Endodermal cell (in vitro differentiated cells): ENCODE measurements around the gene POC1A. TPM values are rescaled to one million over a fixed set of nuclear protein-coding genes. Genes with fewer than 3 reads are reported as not detected.
"Not testable (repeated sequence)": the region's sequence is repeated elsewhere in the genome, so short reads cannot be mapped to it uniquely, and the experiment has no call there.

ENCODE experiments used
- DNase-seq: peaks from one replicate; pipeline ENCODE4 v3.0.0-alpha.2; 2017
- H3K27ac ChIP-seq: 2 replicates; pipeline ENCODE4 v1.5.1; 2013; ENCODE audit warnings: mild to moderate bottlenecking, low read depth, low read length, moderate library complexity
- H3K27me3 ChIP-seq: 2 replicates; pipeline ENCODE4 v1.6.1; 2013; ENCODE audit warnings: mild to moderate bottlenecking, low read length, moderate library complexity; ENCODE audit not compliant: insufficient read depth, control insufficient read depth, poor library complexity, severe bottlenecking
- H3K36me3 ChIP-seq: 2 replicates; pipeline ENCODE4 v1.7.0; 2013; ENCODE audit warnings: mild to moderate bottlenecking, low read length, moderate library complexity; ENCODE audit not compliant: control insufficient read depth, insufficient read depth
- H3K4me1 ChIP-seq: one replicate; pipeline ENCODE4 v1.7.0; 2013; ENCODE audit warnings: low read length; ENCODE audit not compliant: control insufficient read depth, insufficient read depth
- H3K4me3 ChIP-seq: 2 replicates; pipeline ENCODE4 v1.5.1; 2013; ENCODE audit warnings: mild to moderate bottlenecking, low read length, moderate library complexity
- H3K9ac ChIP-seq: 2 replicates; pipeline ENCODE4 v1.6.1; 2013; ENCODE audit warnings: mild to moderate bottlenecking, low read length, moderate library complexity; ENCODE audit not compliant: poor library complexity, severe bottlenecking; ENCODE audit errors: extremely low read depth
- H3K9me3 ChIP-seq: 2 replicates; pipeline ENCODE4 v1.6.1; 2013; ENCODE audit warnings: mild to moderate bottlenecking, low read length, moderate library complexity; ENCODE audit not compliant: control insufficient read depth
- H3K27ac Mint-ChIP-seq: 2 replicates; pipeline ENCODE4 v1.8.0; 2020; ENCODE audit warnings: mixed read lengths
- H3K27me3 Mint-ChIP-seq: 2 replicates; pipeline ENCODE4 v1.8.0; 2021; ENCODE audit warnings: mild to moderate bottlenecking, mixed read lengths; ENCODE audit not compliant: insufficient read depth
- H3K36me3 Mint-ChIP-seq: 2 replicates; pipeline ENCODE4 v1.8.0; 2020; ENCODE audit warnings: low read depth, mixed read lengths
- H3K4me1 Mint-ChIP-seq: 2 replicates; pipeline ENCODE4 v1.8.0; 2020; ENCODE audit warnings: mixed read lengths
- H3K4me3 Mint-ChIP-seq: 2 replicates; pipeline ENCODE4 v1.8.0; 2020; ENCODE audit warnings: mild to moderate bottlenecking, moderate library complexity, mixed read lengths
- H3K9me3 Mint-ChIP-seq: 2 replicates; pipeline ENCODE4 v1.8.0; 2020; ENCODE audit warnings: mild to moderate bottlenecking, mixed read lengths
- WGBS, 2 experiments: methylation state at CpG; one replicate each; pipeline versions ENCODE4 v1.1.5 to v1.1.7; 2013; ENCODE audit warnings: missing lambda C conversion rate in 2 of 2, mixed read lengths in 1 of 2; ENCODE audit not compliant: insufficient coverage in 1 of 2, insufficient read length in 1 of 2; 5-methylcytosine and 5-hydroxymethylcytosine counted together
- total RNA-seq, 2 donors: library from RNA; stranded (reverse); fragmentation: NEBNext Ultra II Directional in 1 of 2; extraction: Animal tissue kit (Norgen Biotek cat#: 25700) in 1 of 2; gene quantifications; 2 replicates in 1 of 2; 3 replicates in 1 of 2; pipeline ENCODE4 v1.2.1, GENCODE V29; 2021
- TF ChIP-seq, protein P1 (sequence below): fragments of 200-600 bp; sonication (generic); conservative IDR thresholded peaks from 2 replicates; pipeline ENCODE4 v1.5.0; 2021; ENCODE audit warnings: antibody characterized with exemption, mild to moderate bottlenecking

The POC1A gene
- total RNA-seq, 2 donors from 2014 or later, result 19.7 to 24.0 TPM

DNA sequence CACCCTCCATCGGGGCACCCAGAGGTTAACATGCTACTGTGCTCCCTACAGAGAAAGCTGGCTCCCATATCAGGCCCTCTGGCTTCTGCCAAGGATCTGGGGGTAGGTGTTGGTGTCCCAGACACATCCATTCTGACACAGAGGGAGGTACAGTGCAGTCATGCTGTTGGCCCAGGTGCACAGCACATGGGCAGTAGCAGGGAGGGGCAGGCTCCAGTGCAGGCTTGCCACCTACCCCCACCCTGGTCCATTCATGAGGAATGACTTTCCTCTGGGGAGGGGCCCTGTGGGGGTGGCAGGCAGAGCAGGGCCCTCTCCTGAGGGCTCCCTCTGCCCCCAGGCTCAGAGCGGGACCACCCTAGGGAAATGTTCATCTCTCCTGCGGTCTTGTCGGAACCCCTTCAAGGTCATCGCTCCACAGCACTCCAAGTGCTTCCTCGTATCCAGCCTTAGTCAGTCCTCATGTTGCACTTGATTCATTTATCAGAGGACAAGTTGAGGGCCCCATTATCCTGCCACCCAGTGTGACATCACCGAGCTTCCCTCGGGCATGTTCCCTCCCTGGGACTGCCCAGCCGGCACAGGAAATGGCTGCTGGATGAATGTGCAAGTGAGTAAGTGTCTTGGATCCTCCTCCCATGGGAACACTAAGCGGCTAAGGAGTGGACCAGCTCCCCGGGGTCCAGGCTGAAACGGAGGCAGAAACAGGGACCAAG is 107.9 kb downstream of the POC1A start:
- H3K4me3 Mint-ChIP-seq, result no peak overlapping the region
- Histone ChIP-seq H3K4me3 (no peak overlapping the region), H3K9ac (no peak overlapping the region), H3K9me3 (no peaks in the 10 kb centered on the region), H3K27me3 (no peaks in the 10 kb centered on the region), H3K27ac (no peak overlapping the region), H3K4me1 (no peaks in the 10 kb centered on the region), H3K36me3 (peaks cover 4% of the 10 kb centered on the region)
- peaks cover 5% of the 10 kb centered on the region for H3K4me1 Mint-ChIP-seq
- H3K27me3 Mint-ChIP-seq, result no peaks in the 10 kb centered on the region
- TF ChIP-seq, protein P1, sequence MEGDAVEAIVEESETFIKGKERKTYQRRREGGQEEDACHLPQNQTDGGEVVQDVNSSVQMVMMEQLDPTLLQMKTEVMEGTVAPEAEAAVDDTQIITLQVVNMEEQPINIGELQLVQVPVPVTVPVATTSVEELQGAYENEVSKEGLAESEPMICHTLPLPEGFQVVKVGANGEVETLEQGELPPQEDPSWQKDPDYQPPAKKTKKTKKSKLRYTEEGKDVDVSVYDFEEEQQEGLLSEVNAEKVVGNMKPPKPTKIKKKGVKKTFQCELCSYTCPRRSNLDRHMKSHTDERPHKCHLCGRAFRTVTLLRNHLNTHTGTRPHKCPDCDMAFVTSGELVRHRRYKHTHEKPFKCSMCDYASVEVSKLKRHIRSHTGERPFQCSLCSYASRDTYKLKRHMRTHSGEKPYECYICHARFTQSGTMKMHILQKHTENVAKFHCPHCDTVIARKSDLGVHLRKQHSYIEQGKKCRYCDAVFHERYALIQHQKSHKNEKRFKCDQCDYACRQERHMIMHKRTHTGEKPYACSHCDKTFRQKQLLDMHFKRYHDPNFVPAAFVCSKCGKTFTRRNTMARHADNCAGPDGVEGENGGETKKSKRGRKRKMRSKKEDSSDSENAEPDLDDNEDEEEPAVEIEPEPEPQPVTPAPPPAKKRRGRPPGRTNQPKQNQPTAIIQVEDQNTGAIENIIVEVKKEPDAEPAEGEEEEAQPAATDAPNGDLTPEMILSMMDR, result no peak
- no peak for DNase-seq
- H3K9me3 Mint-ChIP-seq, result no peaks in the 10 kb centered on the region
- peaks cover 10% of the 10 kb centered on the region for H3K36me3 Mint-ChIP-seq
- 89 to 94% methylated on average over 9 to 12 of the region's 12 CpGs for WGBS, 2 experiments
- peak overlapping the region; percentile 32 for H3K27ac Mint-ChIP-seq

DNA sequence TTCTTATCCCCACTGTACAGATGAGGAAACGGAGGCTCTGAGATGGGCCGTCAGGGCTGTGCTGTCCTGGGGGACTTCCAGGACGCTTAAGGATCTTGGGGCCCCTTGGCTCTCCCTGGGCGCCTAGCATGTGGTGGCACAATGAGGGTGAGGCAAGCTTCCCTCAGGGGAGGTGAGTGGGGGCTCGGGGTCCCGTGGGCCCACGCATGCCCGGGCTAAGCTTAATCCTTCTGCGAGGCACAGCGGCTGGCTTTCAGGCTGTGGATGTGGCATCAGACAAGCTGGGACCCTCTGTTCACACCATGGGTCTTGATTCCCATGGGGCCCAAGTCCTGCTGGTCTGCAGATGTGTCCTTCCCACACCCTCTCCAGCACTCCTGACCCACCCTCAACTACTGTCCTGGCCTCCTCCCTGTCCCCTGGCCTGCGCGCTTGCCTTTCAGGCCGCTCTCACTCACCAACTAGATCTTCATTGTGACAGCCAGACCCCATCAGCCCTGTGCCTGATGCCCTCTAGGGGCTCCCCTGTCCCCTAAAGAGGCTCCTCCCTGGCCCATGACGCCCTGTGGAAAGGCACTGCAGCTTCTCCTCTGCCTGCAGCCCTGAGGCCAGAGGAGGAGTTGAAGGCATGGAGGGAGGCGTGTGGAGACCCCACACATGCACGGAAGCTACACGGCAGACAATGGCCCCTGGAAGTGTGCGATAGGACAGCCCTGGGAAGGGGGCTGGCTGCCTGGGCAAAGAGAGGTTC is 109.2 kb downstream of the POC1A start:
- H3K9ac ChIP-seq, result no peak overlapping the region
- H3K36me3 ChIP-seq, result no peaks in the 10 kb centered on the region
- Mint-ChIP-seq H3K4me1 (peaks cover 11% of the 10 kb centered on the region), H3K4me3 (no peak overlapping the region), H3K27me3 (no peaks in the 10 kb centered on the region), H3K9me3 (no peaks in the 10 kb centered on the region), H3K27ac (peak overlapping the region; percentile 65), H3K36me3 (peaks cover 2% of the 10 kb centered on the region)
- TF ChIP-seq, protein P1, result peak; percentile 36
- H3K4me1 ChIP-seq, result no peaks in the 10 kb centered on the region
- H3K27me3 ChIP-seq, result no peaks in the 10 kb centered on the region
- peak overlapping the region; percentile 49 for H3K27ac ChIP-seq
- WGBS, 2 experiments, result 92 to 93% methylated on average over 13 to 18 of the region's 18 CpGs
- no peak overlapping the region for H3K4me3 ChIP-seq
- DNase-seq, result peak; percentile 80
- no peaks in the 10 kb centered on the region for H3K9me3 ChIP-seq

DNA sequence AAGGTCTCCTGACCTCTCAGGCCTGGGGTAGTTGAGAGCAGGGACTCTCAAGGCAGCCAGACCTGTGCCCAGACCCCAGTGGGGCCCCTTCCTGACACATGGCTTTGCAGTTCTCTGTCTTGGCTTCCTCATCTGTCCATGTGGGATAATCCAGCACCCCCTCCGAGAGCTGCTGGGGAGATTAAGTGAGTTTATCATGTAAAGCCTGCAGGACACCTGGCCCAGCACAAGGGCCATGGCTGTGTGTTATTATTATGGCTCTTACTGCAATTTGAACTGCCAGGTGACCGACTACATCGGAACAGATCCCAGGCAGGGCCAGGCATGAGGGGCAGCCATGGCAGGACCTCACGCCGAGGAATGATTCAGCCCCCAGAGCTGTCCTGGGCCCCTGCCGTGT is 110.5 kb downstream of the POC1A start:
- no peak overlapping the region for H3K4me3 ChIP-seq
- Mint-ChIP-seq H3K4me1 (peaks cover 11% of the 10 kb centered on the region), H3K27me3 (no peaks in the 10 kb centered on the region), H3K4me3 (no peak overlapping the region), H3K9me3 (no peaks in the 10 kb centered on the region), H3K27ac (no peak overlapping the region), H3K36me3 (no peaks in the 10 kb centered on the region)
- no peak overlapping the region for H3K27ac ChIP-seq
- no peak overlapping the region for H3K9ac ChIP-seq
- no peaks in the 10 kb centered on the region for H3K27me3 ChIP-seq
- DNase-seq, result no peak
- H3K36me3 ChIP-seq, result no peaks in the 10 kb centered on the region
- TF ChIP-seq, protein P1, result no peak
- H3K4me1 ChIP-seq, result no peaks in the 10 kb centered on the region
- H3K9me3 ChIP-seq, result no peaks in the 10 kb centered on the region
- 85 to 91% methylated on average over 3 to 6 of the region's 6 CpGs for WGBS, 2 experiments

DNA sequence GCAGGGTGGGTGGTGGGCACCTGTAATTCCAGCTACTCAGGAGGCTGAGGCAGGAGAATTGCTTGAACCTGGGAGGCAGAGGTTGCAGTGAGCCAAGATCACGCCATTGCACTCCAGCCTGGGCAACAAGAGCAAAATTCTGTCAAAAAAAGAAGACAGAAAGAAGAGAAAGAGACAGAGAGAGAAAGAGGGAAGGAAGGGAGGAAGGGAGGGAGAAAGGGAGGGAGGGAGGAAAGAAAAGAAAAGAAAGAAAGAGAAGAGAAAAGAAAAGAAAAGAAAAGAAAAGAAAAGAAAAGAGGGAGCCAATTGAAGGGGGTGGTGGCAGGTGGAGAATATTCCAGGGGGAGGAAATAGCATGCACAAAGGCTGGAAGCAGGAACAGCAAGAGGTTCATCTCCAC is 111.2 kb downstream of the POC1A start:
- H3K27ac ChIP-seq, H3K27me3 Mint-ChIP-seq, H3K4me1 ChIP-seq, H3K4me3 Mint-ChIP-seq, H3K27me3 ChIP-seq, H3K27ac Mint-ChIP-seq, H3K9me3 ChIP-seq, H3K4me3 ChIP-seq, H3K36me3 ChIP-seq, H3K9ac ChIP-seq, H3K36me3 Mint-ChIP-seq, DNase-seq, H3K9me3 Mint-ChIP-seq: not testable (repeated sequence)
- WGBS, 2 experiments, result 85 to 100% methylated on average over 1 of the region's 1 CpG
- peaks cover 11% of the 10 kb centered on the region for H3K4me1 Mint-ChIP-seq
